Stimulated activated naive CD4-positive, alpha-beta T cell (primary cell): ENCODE measurements around the gene TIGD6.
"Not testable (repeated sequence)": the region's sequence is repeated elsewhere in the genome, so short reads cannot be mapped to it uniquely, and the experiment has no call there.

ENCODE experiments used
- DNase-seq, 6 experiments: peaks; one replicate each; lab custom pipeline; 2025; lab: John Stamatoyannopoulos, UW

Gene TIGD6

DNA sequence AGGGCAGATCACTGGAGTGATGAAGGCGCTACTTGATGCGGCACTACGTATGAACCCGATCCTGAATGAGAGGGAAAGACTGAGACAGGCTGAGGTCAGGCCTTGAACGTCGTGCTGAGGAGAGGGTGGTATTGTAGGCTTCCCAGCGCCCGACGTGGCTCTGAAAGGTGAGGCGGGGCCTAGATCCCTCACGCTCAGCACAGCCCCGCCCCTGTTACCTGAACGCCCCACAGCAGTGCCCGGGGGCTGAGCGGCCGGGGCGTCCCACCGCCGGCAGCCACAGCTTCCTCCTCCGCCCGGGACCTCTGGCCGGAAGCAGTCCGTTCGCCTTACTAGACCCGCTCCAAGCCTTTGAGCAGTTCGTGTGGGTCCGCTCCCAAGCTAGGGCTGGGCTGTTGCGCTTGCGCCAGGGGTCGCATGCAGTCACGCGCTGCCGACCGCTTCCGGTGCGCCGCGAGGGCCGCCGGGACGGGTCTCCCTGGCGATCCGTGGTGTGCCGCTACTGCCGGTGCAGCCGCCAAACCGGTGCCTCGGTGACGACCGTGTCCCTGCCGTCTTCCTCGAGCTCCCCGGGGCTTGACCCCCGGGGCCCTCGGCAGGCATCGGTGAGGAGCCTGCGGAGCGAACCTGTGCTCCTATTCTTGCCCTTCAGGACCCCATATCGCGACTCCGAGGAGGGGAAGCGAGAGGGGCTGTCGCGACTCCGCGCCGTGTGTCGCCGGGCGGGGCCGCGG lies at the start of gene TIGD6, which contains the start of gene HMGXB3:
TIGD6 (minus strand) TSS at position 399 of the 734 bp plus-strand sequence. CDS start 4,306 bp downstream, outside the sequence.
HMGXB3 (plus strand) TSS at position 484 of the 734 bp plus-strand sequence. CDS start 4,114 bp downstream, outside the sequence.
- peak; percentile 68 to 87 (median 74) for DNase-seq

DNA sequence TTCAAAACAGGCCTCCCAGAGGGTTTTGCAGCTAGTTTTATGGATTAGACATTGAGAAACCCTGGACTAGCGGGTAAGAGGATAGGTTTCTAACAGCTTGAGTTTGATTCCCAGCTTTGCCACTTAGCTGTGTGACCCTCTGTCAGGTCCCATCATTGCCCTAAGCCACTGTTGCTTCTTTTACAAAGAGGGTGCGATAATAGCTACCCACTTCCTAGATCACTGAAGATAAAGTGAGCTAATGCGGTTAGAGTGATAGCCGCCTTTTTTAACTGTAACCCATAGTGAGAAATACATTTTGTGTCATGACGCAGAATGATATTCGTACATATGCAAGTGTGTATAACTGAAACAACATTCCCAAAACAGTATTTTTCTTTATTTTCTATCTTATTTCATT lies 45.6 kb upstream of the TIGD6 start:
- DNase-seq: no peak

DNA sequence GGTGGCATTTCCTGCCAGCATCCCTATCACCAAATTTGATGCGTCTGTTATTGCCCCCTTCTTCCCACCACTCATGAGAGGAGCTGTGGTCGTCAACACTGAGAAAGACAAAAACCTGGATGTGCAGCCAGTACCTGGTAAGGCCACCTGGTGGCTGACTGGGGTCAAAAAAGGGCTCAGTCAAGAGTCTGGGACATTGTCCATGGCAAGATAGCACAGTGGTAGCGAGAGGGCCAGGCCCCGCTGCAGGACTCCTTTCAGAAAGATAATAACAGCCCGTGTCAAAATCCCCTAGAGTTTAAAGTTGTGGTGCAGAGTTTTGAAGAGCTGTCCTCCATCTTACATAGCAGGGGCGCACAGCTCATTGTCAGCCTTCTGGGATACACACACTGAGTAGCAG lies 45.1 kb upstream of the TIGD6 start:
- DNase-seq: no peak

DNA sequence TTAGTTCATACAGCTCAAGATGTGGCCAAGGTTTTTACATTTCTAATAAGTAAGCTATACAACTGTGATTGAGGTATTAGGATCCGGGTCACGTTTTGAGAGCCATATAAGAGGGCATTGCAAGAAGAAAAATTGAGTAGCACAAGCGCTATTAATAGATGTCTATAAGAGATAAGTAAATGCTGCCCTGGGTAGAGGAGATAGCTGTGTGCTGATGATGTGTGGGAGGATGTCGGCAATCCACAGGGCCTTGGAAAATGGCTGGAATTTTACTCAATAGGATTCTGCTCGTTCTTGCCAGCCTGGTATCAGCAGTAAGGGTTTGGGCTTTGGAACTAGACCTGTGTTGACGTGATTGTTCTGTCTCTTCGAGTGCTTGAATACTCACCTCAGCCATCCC lies 44.3 kb upstream of the TIGD6 start:
- no peak for DNase-seq

DNA sequence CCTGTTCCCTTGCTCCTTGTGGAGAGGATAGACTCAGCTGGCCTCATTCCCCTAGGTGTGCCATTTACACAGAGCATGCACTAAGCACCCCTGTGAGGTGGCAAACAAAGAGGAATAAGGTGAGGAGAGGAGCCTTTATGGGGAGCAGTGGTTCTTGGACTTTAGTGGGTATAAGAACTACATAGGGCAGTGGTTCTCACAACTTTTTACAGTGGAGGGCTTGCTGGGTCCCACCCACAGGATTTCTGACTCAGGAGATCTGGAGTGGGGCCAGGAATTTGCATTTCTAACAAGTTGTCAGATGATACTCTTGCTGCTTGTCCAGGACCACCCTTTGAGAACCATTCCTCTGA lies 43.9 kb upstream of the TIGD6 start:
- DNase-seq: no peak

GRCh38 chr5:150043657-150044328 lies 43.3 kb upstream of the TIGD6 start:
- DNase-seq: no peak

DNA sequence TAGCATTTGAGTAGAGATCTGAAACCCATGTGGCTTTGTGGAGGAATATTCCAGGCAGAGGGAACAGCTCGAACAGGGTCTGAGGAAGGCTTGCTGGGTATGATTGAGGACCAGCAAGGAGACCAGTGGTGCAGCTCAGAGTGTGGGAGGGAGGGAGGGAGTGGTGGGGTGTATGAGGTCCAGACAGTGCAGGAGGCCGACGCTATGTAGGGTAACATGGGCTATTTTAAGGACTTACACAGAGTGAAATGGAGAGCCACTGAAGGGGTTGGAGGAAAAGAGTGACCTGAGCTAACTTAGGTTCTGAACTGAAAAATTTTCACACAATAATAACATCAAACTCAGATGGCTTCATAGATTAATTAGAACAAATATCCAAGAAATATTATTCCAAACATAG lies 42.0 kb upstream of the TIGD6 start:
- DNase-seq: no peak

DNA sequence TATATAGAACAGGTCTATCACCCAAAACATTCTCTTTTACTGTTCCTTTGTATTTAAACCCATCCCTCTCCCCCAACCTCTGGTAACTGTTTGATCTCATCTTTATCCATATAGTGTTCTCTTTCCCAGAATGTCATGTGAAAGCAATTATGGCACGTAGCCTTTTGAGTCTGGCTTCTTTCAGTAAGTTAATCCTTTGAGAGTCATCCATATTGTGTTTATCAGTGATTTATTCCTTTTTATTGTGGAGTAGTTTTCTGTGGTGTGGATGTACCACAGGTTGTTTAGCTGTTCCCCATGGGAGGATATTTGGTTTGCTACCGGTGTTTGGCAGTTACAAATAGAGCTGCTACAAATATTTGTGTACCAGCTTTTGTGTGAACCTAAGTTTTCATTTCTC lies 38.1 kb upstream of the TIGD6 start:
- DNase-seq: no peak

GRCh38 chr5:150036513-150036912 lies 36.1 kb upstream of the TIGD6 start:
- no peak for DNase-seq

DNA sequence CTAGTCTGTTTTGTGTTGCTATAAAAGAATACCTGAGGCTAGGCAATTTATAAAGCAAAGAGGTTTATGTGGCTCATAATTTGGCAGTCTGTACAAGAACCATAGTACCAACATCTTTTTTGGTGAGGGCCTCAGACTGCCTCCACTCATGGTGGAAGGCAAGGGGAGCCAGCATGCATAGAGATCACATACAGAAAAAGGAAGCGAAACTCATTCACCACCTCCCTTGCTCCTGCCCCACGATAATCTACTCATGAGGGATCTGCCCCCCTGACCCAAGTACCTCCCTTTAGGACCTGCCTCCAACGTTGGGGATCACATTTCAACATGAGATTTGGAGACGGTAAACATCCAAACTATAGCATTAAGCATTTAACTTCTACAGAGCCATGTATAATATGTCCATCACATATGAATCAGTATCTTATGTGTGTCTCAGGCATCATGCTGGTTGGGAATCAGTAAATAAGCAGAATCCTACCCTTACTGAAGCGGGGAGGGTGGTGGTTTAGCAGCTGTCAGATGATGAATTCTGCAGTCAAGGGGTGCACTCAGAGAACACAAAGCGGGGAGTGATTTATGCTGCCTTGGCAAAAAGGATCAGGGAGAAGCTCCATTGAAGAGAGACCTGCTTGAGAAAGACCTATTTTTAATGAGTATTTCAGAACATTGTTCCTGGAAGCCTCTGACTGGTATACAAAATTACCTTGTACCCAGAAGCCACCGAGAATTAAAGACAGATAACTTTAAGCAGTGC lies 34.9 kb upstream of the TIGD6 start:
- no peak for DNase-seq

GRCh38 chr5:150034662-150035061 lies 34.2 kb upstream of the TIGD6 start:
- DNase-seq: no peak

DNA sequence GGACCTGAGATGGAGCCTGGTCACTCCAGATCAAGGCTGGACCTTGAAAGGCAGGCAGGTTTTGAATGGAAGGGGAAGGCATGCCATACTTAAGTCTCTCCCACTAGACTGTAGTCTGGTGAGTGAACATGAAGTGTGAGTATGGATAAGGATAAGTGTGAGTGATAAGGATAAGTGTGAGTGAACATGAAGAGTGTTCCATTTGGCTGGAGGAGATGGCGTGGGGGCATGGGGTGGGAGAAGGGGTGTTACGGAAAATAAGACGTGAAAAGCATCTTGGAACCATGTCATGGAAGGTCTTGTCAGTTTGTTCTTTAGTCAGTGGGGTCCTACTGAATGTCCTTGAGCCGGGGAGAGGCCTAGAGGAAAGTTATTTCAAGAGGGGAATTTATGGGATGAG lies 32.9 kb upstream of the TIGD6 start:
- no peak for DNase-seq

DNA sequence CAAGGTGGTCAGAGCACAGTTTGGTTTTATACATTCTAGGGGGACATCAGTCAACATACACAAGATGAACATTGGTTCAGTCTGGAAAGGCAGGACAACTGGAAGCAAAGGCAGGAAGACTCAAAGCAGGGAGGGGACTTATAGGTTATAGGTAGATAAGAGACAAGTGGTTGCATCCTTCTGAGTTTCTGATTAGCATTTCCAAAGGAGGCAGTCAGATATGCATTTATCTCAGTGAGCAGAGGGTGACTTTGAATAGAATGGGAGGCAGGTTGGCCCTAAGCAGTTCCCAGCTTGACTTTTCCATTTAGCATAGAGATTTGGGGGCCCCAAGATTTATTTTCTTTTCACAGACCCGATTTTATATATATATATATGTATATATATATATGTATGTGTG lies 27.6 kb upstream of the TIGD6 start:
- not testable (repeated sequence) for DNase-seq

DNA sequence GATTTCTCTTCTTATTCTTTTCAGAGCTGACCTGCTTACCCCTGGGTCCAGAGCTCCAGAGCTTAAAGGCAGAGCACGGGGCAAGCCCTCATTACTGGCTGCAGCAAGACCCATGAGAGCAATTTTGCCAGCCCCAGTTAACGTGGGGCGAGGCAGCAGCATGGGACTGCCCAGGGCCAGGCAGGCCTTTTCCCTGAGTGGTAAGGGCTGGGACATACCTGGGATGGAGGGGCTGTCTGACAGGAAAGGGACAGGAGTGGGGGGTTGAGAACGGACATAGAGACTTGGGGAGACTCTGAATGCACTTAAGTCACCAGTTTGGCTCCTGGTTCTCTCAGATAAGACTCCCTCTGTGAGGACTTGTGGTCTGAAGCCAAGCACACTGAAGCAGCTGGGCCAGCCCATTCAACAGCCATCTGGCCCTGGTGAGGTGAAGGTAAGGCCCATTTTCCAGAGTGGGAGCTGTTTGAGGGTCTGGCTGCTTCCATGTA lies 26.3 kb upstream of the TIGD6 start:
- no peak for DNase-seq

GRCh38 chr5:150024346-150024984 lies 24.0 kb upstream of the TIGD6 start:
- DNase-seq: no peak

DNA sequence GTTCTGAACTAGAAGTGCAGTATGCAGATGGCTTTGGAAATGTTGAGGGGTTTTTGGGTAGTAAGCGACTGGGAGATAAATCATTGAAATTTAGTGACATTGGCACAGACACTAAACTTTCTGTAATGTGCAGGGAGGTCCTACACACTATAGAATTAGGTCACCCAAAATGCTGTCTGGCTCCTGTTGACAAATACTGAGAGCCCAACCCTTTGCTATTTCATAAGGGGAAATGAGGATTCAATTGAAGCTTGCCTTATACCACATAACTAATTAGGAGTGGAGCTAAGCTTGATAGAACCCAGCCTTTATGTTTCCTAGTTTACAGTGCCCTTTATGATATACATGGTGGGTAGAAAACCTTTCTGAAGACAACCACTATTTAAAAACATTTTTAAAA lies 22.7 kb upstream of the TIGD6 start:
- no peak for DNase-seq

GRCh38 chr5:150022681-150023080 lies 22.2 kb upstream of the TIGD6 start:
- no peak for DNase-seq

DNA sequence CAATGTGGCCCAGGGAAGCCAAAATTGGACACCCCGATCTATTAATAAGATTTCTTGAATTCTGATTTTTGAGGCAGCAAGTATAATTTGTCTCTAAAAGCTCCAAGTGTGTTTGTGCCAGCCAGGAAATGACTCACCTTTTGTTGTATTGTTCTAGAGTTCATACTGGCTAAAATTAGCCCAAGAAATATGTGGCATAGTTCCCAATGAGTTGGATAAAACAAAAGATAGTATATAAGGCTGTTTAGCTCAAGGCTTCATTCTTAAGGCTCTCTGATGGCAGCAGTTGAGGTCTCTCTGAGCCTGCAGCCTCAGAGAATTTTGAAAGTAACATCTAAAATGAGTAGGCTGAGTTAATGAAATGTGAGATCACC lies 21.7 kb upstream of the TIGD6 start:
- no peak for DNase-seq

DNA sequence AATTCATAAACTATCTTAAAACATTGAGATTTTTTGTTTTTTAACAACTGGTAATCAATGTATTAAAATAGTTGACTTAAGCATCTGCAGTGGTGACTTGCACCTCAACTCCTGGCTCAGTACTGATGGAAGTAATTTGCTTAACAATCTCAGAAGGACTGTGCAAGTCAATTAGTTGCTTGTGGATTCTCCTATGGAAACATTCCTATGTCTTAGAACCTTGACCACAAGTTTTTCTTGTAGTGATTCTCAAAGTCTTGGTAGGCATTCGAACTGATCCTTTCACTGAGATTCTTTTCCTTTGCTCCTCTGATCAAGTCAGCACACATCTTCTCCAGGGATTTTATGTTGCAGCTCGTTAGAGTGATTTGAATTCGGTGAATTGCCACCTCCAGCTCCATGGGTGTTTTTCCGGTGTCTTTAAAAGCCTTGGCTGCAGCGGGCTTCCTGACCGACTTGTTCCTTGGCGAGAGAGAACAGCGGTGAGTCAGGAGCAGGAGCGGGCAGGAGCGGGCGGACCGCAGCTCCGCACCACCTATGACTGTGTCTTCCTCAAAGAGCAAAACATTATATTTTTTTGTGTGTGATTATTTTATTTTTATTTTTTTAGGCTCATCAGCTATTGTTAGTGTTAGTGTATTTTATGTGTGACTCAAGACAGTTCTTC lies 21.2 kb upstream of the TIGD6 start:
- DNase-seq: no peak

DNA sequence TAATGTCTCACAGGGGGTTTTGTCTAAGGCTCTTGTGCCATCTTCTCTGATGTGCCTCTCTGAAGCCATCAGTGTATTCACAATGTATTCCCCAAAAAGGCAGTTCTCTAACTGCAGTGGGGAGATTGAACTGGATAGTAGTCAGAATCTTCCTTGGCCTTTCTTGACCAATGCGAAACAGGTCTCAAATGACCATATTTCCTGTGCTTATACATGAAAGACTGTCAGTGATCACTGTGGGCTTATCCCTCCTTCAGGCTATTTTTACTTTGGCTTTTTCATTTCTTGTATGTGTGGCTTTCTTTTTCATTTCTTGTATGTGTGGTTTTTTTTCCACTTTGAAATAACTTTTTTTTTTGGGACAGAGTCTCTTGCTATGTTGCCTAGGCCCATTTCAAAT lies 19.8 kb upstream of the TIGD6 start:
- DNase-seq: no peak

GRCh38 chr5:150017226-150018005 lies 17.0 kb upstream of the TIGD6 start:
- DNase-seq: no peak
